Measurements from ENCODE around the gene DAPL1.
"Not testable (repeated sequence)": the region's sequence is repeated elsewhere in the genome, so short reads cannot be mapped to it uniquely, and the experiment has no call there.

The DAPL1 gene

DNA sequence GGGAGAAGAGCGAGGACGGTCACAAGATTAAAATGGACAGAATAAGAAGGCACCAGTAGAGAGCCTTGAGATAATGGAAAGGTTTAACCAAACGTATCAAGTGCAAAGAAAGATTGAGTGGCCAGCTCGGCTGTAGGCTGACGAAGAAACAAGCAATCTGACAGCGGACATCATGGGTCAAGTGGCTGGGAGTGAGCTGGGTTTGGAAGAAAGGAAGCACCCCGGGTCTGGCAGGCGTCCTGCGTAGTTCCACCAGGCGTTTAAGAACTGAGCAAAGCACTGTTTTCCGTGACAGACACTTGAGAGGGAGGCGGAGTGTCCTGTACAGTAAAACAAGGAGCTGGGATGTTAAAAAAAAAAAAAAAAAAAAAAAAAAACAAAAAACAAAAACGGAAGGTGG, 27.1 kb downstream of the DAPL1 start:
- no peak for DNase-seq (ENCODE audit: low read depth)

DNA sequence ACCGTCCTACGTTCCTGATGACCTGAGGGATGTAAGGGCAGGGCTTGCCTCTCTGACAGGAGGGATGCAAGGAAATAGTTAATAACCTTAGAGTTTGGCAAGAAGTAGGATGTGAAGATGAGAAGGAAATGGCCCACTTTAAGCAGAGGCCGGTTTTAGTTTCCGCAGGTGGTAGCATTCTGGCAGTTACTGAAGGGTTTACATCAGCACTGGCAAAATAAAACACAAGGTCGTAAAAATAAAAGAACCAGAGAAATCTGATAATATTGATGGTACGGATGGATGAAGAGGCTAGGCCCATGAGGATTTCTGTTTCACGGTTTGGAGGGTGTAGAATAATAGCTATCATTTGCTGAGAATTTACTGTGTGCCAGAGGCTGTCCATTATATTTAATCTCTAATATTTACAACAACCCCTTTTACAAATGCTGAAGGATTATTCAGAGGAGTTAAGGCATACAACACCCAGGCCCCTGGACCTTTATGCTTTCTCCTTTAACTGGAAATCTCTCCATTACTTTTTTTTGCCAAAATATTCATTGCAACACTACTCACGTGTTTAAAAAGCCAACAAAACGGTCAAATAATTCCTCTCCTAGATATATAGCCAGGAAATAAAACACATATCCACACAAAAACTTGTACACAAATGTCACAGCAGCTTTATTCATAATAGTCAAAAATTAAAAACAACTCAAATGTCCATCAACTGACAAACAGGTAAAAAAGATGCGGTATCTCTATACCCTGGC, 28.5 kb downstream of the DAPL1 start:
- no peak for DNase-seq (ENCODE audit: low read depth)

DNA sequence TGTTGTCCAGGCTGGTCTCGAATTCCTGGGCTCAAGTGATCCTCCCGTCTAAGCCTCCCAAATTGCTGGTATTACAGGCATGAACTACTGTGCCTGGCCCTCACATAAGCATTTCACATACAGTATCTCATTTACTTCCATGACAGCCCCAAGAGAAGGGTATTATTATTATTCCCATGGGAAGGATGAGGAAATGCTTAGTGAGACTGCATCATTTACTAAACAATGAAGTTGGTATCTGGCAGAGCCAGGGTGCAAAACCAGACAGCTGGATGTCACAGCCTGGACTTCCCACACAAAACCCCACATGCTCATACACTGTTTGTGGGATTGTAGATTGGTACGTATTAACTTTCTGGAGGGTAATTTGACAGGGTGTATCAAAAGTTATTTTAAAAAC, 29.9 kb downstream of the DAPL1 start:
- no peak for DNase-seq (ENCODE audit: low read depth)

DNA sequence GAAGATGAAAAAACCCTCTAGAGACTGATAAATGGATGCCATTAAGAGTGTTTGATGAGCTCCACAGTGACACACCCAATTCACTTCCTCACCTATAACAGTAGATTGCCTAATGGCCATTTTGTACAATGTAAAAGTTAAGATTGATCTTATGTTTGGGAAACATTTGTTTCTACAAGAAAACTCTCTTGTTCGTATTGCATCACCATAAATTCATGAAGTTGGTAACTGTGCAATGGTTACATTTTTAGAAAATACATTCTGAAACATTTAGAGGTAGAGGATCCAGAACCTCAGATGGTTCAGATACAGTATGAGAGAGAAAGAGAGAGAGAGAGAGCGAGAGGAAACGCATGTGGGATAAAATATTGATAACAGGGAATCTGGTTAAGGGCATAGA, 31.8 kb downstream of the DAPL1 start:
- DNase-seq (ENCODE audit: low read depth), result no peak

DNA sequence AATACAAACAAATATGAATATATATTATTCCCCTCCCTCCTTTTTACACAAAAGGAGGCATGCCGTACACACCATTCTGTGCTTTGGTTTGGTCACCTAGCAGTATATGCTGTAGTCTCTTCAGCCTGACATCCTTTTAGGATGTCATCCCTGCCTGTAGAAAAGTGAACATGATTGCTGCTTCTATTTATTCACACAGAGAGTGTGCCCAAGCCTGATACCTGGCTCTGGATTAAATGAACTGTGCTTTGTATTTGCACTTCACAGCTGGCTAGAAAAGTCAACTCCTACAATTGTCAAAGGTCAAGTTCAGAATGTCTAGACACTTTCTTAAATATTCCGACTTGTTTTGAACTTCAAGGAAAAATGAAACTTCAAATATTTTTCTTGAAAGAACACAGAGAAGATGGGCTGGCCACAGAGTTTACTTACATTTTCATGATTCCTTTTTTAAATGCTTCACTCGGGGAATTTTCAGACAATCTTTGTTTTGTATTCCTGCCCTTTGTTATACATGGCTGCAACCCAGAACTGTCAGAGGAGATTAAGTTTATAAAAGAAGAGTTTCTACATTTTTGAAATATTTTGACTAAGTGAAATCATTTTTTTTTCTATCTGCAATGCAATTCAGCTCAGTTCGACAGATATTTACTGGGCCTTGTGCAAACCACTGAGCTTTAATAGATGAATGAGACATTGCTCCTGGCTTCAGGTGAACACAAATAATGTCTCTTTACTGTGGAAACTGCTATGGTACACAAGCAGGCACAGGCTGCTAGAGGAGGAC, 33.5 kb downstream of the DAPL1 start:
- peak; percentile 20 for DNase-seq (ENCODE audit: low read depth)

DNA sequence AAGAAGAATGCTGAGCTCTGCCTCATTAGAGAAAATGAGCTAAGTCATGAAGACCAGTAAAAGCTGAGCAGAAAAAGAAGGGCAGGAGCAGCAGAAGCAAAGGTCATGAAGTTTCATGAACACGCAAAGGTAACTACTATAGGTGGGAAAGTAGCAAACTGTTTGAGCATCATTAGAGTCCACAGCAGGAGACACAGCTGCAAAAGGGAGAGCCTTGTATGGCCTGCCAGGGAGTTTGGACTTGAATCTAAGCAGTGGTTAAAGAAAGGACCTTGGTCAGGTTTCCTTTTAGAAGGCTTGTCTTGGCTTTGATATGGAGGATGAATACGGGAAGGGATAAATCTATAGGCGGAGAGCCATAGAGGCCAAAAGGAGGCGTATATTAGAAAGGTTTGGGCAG, 34.0 kb downstream of the DAPL1 start:
- no peak for DNase-seq (ENCODE audit: low read depth)

DNA sequence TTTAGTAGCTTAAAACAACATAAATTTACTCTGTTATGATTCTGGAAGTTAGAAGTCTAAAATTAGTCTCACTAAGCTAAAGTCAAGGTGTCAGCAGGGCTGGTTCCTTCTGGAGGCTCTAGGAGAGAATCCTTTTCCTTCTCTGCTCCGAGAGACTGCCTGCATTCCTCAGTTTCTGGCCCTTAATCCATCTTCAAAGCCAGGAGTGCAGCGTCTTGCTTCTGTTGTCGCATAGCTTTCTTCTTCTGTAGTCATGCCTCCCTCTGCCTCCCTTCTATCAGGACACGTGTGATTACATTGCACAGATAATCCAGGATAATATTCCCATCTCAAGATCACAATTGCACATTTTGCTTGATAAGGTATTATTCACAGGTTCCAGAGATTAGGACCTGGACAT, 35.1 kb downstream of the DAPL1 start:
- DNase-seq (ENCODE audit: low read depth), result no peak

DNA sequence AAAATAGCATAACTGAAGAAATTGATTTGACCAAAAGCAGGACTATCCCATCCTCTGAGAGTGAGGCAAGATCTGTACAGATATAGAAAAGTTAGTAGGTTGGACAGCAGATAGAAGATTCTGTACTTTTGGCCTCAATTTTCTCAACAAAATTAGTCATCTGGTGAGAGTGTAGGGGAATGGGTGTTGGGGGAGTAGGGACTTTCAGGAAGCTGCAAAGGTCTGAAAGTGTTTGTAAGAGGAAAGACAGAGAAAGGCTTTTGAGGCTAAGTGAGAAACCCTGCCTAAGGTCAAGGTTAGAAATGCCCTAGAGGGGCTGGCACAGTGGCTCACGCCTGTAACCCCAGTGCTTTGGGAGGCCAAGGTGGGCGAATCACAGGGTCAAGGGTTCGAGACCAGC, 40.3 kb downstream of the DAPL1 start:
- DNase-seq (ENCODE audit: low read depth), result no peak

DNA sequence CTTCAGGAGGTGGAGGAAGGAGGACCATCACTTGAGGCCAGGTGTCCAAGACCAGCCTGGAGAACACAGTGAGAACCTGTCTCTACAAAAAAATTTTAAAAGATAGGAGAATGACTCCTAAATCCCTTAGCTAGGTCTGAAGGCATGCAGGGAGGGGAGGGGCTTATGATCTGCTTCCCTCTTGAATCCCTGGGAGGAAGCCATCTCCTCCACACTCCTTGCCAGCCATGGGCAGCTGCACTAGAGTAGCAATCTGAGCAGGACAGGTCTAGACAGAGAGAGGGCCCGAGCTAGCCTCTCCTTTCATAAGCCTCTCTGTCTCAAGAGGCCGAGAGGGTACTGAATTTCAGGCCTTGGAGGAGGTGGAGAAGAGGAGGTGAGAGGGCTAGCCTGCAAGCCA, 42.5 kb downstream of the DAPL1 start:
- no peak for DNase-seq (ENCODE audit: low read depth)

DNA sequence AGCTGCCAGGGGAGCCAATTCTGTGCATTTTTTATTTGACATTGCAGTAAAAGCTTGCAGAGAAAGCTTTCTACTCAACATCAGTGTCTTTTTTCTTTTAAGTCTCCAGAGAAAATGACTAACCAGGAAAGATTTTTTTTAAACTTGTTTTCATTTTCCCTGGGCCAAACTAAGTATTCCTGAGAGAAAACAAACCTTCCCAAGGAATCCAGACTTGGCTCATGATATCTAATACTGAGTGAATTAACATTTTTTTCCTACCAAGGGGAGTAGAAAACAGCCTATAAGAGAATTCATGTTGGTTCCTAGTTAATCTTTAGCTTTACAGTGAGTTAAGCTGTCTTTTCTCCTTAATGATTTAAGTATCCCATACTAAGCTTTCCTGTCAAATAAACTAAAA, 46.7 kb downstream of the DAPL1 start:
- DNase-seq (ENCODE audit: low read depth), result peak; percentile 54

DNA sequence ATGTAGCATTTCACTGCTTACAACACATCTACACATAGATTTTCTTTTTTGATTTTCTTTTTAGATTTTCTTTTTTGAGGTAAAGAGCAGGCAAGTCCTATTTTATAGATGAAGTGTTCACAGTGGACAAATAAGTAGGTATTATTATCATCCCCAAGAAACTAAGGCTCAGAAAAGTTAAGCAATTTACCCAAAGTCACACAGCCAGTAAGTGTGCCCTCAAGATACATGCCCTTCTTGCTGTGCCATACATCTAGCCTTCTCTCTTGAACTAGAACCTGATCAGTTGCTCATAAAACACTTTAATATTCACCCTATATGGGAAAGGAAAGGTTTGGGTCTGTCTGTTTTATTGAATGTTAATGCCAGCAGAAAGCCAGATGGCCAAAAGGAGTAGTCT, 50.3 kb downstream of the DAPL1 start:
- DNase-seq (ENCODE audit: low read depth), result no peak

DNA sequence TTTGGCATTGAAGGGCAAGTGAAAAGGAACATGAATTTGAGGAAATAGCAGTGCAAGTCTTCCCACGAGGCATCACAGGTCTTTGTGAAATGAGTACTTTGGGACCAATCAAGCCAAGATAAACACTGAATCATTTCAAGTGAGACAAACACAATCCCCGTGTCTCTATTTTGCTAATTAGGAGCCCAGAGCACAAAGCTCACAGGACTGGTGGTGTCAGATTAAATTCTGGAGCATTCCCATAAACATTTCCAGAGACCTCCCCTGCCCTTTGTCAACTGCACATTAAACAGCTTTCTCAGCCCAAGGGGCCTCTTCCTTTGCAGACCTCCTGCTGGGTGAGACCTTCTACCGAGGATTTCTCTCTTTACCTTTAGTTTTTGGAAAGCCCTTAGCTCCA, 50.7 kb downstream of the DAPL1 start:
- DNase-seq (ENCODE audit: low read depth), result peak; percentile 12

DNA sequence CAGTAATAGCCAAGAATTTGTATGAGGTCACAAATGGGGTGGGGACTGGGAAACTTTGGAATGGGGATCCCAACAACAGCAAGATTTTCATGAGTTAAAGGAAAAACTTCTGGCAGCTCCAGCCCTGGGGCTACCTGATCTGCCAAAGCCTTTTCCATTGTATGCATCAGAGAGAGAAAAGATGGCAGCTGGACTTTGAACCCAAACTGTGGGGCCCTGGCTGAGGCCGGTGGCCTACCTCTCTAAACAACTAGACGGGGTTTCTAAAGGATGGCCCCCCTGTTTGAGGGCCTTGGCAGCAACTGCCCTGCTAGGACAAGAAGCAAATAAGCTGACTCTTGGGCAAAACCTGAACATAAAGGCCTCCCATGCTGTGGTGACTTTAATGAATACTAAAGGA, 52.4 kb downstream of the DAPL1 start:
- DNase-seq (ENCODE audit: low read depth), result not testable (repeated sequence)

DNA sequence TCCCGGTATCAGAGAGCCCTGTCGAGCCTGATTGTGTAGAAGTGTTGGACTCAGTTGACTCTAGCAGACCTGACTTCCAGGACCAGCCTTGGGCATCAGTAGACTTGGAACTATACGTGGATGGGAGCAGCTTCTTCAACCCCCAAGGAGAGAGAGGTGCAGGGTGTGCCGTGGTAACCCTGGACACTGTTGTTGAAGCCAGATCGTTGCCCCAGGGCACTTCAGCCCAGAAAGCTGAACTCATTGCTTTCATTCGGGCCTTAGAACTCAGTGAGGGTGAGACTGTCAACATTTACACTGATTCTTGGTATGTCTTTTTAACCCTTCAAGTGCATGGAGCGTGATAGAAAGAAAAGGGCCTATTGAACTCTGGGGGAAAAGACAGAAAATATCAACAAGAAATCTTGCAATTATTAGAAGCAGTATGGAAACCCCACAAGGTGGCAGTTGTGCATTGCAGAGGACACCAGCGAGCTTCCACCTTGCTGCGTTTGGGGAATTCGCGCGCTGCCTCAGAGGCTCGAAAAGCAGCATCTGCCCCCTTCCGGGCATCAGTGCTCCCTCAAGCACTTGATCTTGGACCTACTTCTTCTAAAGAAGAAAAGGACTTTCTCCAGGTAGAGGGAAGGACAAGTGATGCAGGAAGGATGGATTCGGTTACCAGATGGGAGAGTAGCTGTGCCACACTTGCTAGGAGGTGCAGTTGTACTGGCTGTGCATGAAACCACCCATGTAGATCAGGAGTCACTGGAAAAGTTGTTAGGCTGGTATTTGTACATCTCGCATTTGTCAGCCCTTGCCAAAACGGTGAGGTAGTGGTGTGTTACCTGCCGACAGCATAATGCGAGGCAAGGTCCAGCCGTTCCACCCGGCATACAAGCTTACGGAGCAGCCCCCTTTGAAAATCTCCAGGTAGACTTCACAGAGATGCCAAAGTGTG, 53.2 kb downstream of the DAPL1 start:
- DNase-seq (ENCODE audit: low read depth), result not testable (repeated sequence)

DNA sequence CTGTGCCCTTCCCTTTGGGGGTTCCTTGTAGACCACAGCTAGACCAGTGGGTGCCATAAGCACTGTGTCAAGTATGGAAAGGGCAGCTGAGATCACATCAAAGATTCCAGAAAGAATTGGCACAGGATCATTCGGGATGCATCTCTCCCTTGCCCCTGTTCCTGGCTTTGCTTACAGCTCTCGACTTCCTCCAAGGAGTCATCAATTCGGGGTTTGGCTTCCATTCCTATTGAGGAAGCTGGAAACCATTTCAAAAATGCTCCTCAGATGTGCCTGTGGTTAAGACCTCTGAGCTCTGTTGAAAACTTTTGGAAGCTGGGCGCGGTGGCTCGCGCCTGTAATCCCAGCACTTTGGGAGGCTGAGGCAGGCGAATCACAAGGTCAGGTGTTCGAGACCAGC, 65.1 kb downstream of the DAPL1 start:
- DNase-seq (ENCODE audit: low read depth), result peak; percentile 44

DNA sequence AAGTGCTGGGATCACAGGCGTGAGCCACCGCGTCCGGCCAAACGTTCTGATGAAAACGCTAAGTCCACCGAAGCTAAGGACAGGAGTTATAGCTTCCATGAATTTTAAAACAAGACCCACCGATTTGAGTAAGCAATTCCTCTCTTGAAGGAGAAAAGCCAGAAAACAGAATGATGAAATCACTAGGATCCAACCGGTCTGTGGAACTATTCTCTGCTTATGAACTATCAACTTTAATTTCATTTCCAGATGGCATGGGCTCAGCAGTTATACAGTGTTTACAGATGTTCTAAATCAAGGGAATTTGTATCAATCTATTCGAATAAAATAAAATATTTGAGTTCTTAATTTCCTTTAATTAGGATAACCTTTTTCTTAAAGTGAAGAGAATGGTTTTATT, 66.5 kb downstream of the DAPL1 start:
- not testable (repeated sequence) for DNase-seq (ENCODE audit: low read depth)

DNA sequence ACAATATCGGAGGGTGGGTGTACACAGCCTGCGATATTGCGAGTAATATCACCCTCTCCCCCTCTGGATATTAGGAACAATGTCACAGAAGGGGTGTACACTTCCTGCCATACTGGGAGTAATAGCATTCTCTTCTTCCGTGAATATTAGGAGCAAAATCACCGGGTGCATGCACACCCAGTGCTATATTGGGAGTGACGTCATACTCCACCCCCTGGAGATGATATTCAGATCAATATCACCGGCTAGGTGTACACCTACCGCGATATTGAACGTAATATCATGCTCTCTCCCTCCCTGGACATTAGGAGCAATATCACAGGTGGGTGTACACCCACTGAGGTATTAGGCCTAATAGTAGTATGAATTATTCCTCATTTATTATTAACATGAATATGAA, 70.4 kb downstream of the DAPL1 start:
- not testable (repeated sequence) for DNase-seq (ENCODE audit: low read depth)

All from EH (cell line).